ENCODE measurements around the gene KIF5C.
"Not testable (repeated sequence)": the region's sequence is repeated elsewhere in the genome, so short reads cannot be mapped to it uniquely, and the experiment has no call there.

The KIF5C gene

DNA sequence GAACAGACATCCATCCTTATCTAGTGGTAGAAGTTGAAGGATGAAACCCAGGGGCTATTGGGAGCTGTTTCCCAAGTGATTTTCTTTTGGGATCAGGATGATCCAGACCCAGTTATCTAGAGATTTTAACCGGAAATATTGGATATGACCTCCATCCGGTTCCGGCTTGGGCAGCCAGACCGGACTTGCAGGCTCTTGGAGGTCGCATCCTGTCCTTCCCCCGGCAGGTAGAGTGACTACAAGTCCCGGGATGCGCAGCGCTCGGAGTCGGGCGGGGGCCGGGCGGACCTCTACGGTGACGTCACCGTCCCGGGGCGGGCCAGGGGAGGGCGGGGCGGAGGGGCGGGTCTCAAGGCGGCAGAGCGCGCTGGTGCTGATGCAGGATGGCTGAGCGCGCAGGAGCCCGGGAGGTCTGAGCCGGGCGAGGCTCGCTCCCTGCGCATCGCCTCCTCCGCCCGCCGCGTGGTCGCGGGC, at the start of gene KIF5C:
TSS of gene KIF5C (plus strand) at position 360 of the 474 bp plus-strand sequence. CDS start 391 bp downstream, outside the sequence.
- DNase-seq, result peak; percentile 73 to 87

DNA sequence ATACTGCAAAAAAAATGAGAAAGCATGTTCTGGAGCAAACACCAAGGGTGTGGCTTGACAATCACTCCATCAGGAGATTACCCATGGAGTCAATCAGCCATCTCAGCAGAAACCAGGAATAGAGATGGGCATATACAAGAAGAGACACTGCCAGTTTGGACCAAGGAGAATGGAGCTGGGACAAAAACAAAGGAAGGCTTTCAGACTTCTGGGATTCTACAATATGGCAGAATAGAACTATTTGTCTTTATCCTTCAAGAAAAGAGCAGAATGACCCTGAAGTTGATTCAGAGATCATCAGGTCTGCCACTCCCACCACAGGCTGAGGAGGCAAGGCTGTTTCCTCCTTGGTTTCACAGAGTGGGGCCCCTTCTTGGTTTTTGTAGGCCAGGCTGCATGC, 48.2 kb upstream of the KIF5C start:
- DNase-seq, result no peak

DNA sequence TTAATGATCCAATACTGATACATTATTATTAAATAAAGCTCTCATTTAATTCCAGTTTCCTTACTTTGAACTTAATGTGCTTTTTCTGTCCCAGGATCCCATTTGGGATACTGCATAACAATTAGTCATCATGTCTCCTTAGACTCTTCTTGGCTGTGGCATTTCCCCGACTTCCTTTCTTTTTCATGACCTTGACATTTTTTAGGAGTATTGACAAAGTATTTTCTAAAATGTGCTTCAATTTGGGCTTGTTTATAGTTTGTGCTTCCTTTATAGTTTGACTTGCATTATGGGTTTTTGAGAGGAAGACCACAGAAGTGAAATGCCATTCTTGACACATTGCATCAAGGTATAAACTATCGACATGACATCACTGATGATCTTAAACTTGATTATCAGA, 46.1 kb upstream of the KIF5C start:
- no peak for DNase-seq

DNA sequence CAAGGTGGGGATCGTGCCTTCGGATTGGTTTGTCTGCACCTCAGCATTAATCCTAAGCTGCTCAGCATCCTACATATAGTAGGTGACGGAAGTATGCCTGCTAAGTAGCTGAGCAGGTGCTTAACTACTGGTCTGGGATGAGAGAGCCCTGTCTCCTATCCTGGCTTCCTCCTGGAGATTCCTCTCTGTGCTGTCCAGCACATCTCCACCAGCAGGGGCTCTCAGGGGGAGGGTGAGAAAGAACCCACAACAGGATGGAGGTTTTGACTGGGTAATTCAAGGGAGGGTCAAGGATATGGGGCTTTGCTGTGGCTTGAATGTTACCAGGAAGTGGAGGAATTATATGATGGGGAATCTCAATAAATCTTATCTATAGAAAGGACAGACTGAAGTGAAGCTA, 45.4 kb upstream of the KIF5C start:
- no peak for DNase-seq

DNA sequence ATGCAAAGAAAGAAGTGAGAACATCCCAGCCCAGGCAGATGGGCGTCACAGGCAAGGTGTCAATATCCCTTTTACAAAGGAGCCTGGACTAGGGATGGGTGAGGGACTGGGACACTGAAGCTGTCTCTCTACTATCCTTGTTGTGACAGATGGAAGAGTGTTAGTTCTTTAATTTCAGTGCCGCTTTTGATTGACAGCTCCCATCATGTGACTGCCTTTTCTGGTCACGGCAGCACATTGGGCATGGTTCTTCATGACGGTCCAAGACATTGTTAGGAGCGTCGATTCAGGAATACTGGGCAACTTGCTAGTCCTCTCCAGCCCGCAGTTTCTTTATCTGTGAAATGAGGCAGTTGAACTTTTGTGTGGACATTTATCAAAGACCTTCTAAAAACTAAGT, 42.4 kb upstream of the KIF5C start:
- DNase-seq, result no peak

DNA sequence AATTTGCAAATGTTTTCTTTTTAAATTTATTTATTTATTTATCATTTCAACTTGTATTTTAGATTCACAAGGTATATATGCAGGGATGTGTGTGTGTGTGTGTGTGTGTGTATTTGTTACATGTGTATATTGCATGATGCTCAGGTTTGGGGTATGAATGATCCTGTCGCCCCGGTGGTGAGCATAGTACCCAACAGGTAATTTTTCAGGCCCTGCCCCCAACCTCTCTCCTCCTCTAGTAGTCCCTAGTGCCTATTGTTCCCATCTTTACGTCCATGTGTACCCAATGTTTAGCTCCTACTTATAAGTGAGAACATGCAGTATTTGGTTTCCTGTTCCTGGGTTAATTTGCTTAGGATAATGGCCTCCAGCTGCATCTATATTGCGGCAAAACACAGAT, 33.0 kb upstream of the KIF5C start:
- no peak for DNase-seq

DNA sequence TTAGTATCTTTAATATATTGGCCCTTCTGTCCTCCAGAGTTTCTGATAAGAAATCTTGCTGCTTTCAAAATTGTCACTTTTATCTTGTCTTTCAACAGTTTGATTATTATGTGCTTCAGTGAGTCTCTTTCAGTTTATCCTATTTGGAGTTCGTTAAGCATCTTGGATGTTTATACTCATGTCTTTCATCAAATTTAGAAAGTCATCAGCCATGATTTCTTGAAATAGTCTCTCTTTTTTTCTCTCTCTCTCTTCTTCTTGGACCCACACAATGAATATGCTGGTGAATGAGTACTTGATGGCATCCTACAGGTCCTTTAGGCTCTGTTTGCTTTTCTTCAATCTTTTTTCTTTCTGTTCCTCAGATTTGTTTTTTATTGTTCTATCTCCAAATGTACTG, 26.9 kb upstream of the KIF5C start:
- DNase-seq, result no peak

DNA sequence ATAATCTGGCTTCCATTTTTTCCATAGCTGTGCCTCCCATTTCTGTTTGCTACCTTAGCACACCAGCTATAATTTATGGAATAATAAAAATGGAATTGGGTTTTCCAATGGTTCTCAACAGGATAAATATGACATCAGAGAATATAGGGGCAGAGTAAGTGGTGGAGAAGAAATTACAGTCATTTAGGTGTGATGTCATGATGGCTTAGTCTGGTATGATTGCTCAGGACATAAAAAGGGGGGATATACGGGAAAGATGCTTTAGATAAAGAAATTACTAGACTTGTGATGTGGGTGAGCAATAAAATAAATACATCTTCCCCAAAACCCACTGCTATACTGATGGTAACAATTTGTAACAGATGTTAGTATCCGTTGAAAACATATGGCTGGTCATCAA, 21.6 kb upstream of the KIF5C start:
- no peak for DNase-seq

DNA sequence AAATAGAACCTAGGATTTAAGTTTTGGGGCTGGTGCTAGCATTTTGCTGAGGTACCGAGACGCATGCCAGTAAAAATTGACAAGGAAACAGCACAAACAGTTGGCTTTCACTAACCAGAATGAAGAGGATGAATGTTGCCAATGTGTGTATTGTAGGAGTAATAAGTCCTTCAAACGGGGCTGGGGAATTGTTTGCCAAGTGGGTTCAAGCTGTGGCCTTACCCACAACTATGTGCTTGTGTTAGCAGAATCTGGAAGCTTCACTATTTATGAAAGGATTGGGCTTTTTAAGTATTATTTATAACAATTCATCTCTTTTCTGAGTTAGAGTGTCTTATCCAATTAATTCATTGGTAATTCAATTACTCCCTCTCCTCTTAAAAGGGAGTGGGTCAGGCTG, 15.0 kb upstream of the KIF5C start:
- DNase-seq, result no peak

DNA sequence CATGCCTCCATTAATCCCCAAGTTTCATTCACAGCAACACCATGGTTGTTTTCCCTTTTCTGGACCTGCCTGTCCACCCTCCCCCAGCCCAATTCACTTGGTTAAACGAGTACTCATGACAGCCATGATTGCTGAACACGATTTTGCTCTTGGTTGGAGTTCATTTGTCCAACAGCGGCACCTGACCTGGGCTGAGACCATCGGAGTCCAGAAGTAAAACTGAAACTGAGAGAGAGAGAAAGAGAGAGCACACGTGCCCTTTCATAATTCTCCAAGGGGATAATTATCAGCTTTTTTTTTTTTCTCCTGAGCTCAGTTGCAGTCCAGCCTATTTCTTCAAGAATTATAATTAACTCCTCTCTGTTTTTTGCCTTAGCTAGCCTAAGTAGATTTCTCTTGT, 13.7 kb upstream of the KIF5C start:
- DNase-seq, result no peak

DNA sequence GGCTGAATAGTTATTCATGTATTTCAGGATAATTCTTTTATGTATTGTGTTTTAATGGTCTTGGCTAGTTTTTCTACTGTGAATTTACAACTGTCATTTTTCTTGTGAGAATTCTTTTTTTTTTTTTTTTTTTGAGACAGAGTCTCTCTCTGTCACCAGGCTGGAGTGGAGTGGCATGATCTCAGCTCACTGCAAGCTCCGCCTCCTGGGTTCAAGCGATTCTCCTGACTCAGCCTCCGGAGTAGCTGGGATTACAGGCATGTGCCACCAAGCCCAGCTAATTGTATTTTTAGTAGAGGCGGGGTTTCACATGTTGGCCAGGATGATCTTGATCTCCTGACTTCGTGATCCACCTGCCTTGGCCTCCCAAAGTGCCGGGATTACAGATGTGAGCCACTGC, 12.5 kb upstream of the KIF5C start:
- DNase-seq, result not testable (repeated sequence)

DNA sequence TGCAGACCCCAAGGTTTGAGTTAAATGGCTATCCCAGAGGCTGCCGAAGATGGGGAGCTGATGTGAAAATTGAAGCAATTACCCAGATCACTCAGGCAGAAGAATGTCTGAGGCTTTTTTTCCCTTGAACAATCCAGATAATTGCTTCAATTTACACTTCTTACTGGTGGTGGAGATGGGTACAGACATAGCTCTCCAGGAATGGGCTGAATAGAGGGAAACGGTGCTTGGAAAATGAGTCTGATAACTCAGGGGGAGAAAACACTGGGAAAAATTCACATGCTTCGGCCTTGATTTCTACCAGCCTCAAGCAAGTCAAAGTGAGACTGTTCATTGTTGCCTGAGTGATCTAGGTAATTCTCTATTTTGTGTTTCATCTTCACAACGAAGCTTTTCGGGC, 9.5 kb upstream of the KIF5C start:
- DNase-seq, result no peak

DNA sequence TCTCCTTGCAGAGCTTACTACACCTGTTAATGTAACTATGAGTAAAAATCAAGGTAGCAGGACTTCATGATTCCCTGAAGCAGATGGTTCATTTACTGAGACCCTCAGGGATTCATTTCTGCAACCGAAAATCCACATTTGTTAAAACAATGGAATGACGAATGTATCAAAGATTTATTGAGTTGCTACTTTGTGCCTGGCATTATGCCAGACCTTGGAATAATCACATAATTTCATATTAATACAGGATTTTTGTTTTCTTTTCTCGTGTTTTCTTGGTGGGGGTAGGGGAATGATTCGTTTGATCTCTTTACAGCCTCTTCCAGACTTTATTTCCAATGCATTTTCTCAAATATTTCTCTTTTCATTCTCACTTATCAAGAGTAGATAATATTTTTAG, 8.9 kb upstream of the KIF5C start:
- no peak for DNase-seq

DNA sequence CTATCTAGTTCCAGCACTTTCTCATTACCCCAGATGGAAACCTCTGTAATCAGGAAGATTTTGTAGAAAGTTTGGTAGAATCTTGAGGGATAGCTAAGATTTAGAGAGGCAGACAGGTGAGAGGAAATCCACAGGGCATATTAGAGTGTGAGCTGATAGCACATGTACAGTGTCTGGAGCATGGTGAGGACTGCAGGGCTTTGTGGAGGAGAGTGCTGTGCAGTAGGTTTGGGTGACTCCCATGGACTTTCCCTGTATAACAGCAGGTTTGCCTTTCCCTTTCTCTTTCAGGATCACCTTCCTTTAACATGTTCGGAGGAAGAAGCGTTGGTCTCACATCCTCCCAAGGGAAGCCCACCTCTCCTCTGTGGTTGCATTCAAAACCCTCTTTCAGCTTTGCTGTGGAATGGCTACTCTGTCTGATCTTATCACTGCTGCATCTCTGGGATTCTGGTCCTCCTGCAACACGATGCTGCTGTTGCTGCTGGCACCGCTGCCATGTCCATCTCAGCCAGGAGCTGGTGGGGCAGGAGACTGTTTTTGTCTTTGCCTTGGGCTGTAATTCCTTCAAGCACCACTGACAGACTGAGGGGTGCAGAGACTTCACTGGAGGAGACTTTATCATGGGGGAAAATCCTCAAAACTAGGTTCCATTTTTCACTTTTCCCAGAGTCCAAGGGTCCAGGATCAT, 7.8 kb upstream of the KIF5C start:
- DNase-seq, result no peak

DNA sequence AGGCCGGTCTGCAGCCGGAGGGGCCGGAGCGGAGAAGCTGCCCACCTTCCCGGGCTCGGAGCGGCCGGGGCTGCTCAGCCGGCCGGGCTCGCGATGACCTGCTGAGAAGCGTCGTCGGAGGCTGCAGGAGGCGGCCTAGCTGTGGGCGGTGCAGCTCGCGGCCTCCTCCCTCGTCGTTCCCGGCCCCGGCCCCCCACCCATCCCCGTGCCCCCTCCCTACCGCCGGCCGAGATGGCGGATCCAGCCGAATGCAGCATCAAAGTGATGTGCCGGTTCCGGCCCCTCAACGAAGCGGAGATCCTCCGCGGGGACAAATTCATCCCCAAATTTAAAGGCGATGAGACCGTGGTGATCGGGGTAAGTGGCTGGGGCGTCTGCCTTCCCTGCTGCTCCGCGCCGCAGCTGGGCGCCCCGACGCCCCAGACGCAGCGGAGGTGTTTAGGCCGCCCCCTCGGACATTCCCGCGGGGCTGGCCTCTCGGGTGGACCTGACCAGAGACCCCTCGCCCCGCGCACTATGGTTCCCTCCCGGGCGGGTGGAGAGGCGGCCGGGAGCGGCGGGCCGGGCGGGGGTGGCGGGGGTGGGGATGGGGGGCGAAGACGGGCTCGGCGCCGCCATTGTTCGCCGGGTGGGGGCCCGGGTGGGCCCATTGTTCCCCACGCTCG, 492 bp downstream of the KIF5C start:
- DNase-seq, result no peak

DNA sequence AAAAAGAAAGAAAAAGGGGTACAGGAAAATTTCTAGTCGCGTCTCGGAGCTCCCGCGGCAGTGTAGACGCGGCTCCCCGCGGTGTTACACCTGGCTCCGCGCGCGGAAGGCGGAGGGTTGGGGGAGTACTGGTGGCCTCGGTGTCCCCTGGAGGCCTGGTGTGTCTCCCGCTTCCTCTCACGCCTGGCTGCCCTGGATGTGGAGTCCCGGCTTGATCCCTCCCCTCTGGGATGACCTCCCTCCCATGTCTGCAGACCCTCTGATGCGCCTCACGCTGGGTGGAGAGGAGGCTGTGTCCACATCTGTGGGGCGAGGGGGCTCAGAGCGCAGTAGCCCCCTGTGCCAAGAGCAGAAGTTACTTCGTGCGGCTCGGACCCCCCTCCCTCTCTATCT, 1.2 kb downstream of the KIF5C start:
- DNase-seq, result peak in 1 of 2 experiments; percentile 2

DNA sequence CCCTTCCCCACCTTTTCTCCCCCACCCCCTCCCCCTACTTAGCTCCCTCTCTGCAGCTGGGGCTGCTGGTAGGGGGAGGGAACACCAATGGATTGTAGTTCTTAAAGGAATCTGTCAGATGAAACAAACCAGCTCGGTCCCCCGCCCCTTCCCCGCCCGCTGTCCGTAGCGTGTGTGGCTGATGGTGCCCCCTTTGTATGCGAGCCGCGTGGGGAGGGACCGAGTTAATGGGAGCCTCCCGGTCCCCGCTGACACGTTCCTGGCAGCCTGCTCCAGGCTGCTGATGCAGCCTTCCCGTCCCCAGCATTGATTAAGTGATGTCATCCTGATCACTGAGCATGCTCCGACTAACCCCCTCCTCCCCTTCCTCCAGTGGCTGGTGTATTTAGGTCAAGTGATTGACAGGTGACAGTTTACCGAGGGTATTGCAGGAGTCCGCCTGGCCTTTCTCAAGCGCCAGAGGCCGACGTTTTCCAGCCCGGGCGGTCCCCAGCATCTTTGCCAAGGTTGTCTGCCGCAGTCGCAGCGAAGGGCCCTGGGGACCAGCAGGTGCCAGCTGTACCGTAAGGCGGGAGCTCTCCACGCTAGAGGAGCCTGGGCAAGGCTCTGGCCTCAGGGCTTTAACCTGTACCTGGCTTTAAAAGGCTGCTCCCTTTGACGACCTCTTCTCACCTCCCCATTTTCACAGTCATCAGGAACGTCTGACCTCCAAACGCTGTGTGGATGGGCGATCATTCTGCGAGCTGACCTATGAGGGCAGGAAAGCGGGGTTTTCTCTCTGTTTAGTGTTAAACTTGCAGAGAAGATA, 1.8 kb downstream of the KIF5C start:
- DNase-seq, result peak; percentile 19 to 43

DNA sequence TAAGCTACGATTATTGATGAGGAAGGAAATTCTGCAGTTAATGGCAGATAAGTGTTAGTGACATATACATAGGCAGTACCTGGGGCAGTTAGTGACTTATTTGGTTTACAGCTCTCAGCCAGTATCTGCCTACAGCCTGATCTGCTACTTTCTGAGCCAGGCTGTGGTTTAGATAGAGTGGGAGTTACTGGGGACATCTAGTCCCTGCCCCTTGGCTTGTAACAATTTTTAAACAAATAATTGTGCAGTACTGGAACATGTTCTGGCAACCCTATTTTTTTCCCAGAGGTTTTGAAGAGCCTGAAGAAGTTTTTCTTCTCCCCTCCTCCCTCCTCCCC, 2.3 kb downstream of the KIF5C start:
- no peak for DNase-seq

DNA sequence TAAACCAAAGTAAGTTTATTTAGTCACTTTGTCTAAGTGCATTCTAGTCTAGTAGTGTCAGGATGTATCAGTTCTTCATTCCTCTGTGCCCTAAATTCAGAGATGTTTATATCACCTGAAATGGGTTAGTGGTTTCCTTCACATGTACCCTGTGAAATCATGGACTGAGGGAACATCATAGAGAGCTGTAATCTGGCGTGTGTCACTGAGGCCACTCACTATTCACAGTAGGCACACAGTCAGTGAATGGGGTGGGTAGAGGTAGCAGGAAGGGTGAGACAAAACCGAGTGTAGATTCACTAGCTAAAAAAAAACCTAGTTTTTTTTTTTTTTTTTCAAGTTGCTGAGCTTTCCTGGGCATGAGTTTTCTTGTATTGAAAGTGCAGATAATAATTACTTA, 5.6 kb downstream of the KIF5C start:
- DNase-seq, result no peak

DNA sequence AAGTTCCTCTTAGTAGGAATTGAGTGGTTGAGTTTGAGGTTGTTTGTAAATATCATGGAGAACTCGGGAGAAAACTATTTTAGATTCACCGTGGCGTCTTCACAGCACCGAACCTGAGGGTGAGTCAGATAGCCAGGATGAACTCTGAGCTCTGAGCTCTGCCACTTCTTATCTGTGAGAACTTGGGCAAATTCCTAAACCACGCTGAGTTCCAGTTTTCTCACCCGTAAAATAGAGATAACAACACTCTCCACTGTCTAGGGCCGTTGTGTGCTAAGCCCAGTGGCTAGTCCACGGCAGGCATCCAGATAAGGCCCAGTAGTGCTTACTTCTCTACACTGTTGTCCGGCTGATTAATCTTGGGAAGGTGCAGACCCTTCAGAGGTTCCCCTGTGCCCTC, 7.0 kb downstream of the KIF5C start:
- no peak for DNase-seq

DNA sequence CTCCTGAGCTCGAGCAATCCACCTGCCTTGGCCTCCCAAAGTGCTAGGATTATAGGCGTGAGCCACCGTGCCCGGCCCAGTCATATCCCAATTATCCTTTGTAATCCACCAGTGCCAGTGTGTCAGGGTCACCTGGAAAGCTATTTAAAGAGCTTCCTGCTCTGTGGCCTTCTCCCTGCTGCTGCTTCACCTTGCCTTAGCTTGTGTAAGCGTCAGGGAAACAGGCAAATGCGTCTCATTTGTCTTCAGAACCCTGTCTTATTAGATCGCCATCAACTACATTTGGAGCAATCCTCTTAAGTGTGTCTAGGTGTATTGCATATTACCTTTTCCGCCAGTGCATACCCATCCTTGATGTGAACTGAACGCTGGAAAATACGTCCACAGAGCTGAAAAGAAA, 10.2 kb downstream of the KIF5C start:
- DNase-seq, result no peak

DNA sequence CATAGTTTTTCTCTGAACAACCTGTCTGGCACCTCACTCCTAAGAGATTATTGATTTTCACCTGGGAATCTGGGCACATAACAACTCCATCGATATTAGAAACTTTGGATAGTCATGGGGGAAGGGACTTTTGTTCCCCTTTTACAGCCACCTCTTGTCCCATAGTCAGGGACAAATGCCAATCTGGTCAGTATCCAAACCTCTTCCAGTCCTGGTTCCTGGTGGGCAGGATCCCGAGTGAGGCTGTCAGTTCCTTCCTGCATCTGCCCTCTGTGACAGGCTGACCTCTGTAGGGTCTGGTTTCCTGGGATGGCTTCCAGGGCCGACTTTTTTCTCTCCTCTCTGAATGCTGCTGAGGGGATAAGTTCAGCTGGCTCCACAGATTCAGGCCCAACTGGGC, 11.0 kb downstream of the KIF5C start:
- no peak for DNase-seq

DNA sequence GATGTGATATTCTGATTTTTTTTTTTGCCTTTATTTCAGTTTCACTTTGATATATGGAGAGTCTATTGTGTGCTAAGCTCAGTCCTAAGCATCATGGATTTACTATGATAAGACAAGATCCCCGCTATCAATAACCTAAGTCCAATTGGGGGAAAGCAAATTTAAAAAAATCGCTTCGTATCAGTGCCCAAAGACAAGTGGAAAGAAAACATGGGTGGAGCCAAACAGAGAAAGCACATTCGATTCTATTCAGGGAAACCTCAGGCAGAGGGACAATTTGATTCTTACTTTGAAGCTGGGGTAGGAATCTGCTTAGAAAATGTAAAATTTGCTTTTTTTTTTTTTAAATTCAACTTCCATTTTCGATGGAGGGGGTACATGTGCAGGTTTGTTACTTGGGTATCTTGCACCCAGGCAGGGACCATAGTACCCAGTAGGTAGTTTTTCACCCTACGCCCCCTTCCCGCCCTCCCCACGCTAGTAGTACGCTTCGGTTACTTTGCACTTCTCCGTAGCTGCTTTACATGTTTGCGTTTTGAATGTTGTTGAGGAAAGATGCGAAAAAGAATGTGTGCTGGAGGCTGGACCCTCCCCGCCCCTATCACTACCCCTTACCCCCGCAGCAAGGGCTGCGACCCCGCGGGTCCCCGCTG, 12.4 kb downstream of the KIF5C start:
- no peak for DNase-seq

Data from SHP77 (cell line).